K562 (cell line): ENCODE measurements around the gene HLA-DQB1. TPM values are rescaled to one million over a fixed set of nuclear protein-coding genes. Genes with fewer than 3 reads are reported as not detected.

Experiments
- ATAC-seq: fragments of 200-7000 bp; cut with Tn5 transposase; 3 replicates; pipeline ENCODE4 v1.9.1; 2020; ENCODE audit warnings: moderate library complexity
- BruUV-seq: library from RNA; stranded (reverse); fragments of 400-500 nt; replicated peaks from 2 replicates; lab custom pipeline; 2021; lab: Mats Ljungman, UMichigan
- CTCF ChIA-PET: fragments of 300-600 bp; formaldehyde crosslinking; extraction: SDS; loops from one replicate; lab custom pipeline; 2021; ENCODE audit warnings: low intra/inter-chr PET ratio; lab: Yijun Ruan, JAX
- POLR2A ChIA-PET: fragments of 300-600, 350-650 bp; sonication (Branson Sonifier 250); formaldehyde crosslinking; extraction: SDS; loops from one replicate; lab custom pipeline; 2021; ENCODE audit warnings: antibody characterized with exemption, inconsistent platforms; lab: Yijun Ruan, JAX
- DNase-seq, 4 experiments: peaks; one replicate each; pipeline versions ENCODE4 v3.0.0 to v3.0.0-alpha.2; 2011 to 2018; ENCODE audit warnings: low spot score in 3 of 4, mixed read lengths in 3 of 4; ENCODE audit errors: extremely low read depth in 1 of 4
- FAIRE-seq: peaks from 2 replicates; lab custom pipeline; 2011; peaks lifted over from hg19 to GRCh38; lab: Jason Lieb, UNC
- H2AFZ ChIP-seq: 2 replicates; pipeline ENCODE4 v1.6.0; 2011; ENCODE audit warnings: low read depth, low read length, control low read depth, inconsistent platforms
- H3K27ac ChIP-seq: fragments of 200-600 bp; 3 replicates; pipeline ENCODE4 v1.8.0; 2011; ENCODE audit warnings: low read depth, mild to moderate bottlenecking, control low read depth, inconsistent platforms, low read length, moderate library complexity, mixed read lengths; ENCODE audit errors: extremely low read depth
- H3K27me3 ChIP-seq, 2 experiments: fragments of 300-600 bp in 1 of 2; 2 replicates in 1 of 2; 3 replicates in 1 of 2; pipeline versions ENCODE4 v1.6.0 to v1.8.0; 2011; ENCODE audit warnings: inconsistent platforms in 2 of 2, low read length in 2 of 2, mild to moderate bottlenecking in 1 of 2, mixed read lengths in 1 of 2, moderate library complexity in 1 of 2; ENCODE audit not compliant: control insufficient read depth in 2 of 2, insufficient read depth in 2 of 2
- H3K36me3 ChIP-seq: fragments of 300-600 bp; 3 replicates; pipeline ENCODE4 v1.8.0; 2011; ENCODE audit warnings: mild to moderate bottlenecking, low read length, inconsistent platforms; ENCODE audit not compliant: control insufficient read depth, insufficient read depth
- H3K4me1 ChIP-seq, 2 experiments: fragments of 200-600 bp in 1 of 2; replicated peaks in 1 of 2; 2 replicates in 1 of 2; 3 replicates in 1 of 2; pipeline versions ENCODE4 v1.5.1 to v1.8.0; 2011; ENCODE audit warnings: inconsistent platforms in 2 of 2, low read length in 2 of 2, mild to moderate bottlenecking in 1 of 2, mixed read lengths in 1 of 2, moderate library complexity in 1 of 2; ENCODE audit not compliant: control insufficient read depth in 2 of 2, insufficient read depth in 2 of 2
- H3K4me2 ChIP-seq: 2 replicates; pipeline ENCODE4 v1.6.1; 2011; ENCODE audit warnings: low read length, control low read depth, inconsistent platforms, mixed read lengths; ENCODE audit not compliant: insufficient read depth
- H3K4me3 ChIP-seq: fragments of 200-600 bp; sonication (generic), shearing (Covaris generic); 2 replicates; pipeline ENCODE4 v1.5.1; 2016; ENCODE audit warnings: control low read depth, inconsistent platforms
- H3K79me2 ChIP-seq: fragments of 200-600 bp; 3 replicates; pipeline ENCODE4 v1.8.0; 2011; ENCODE audit warnings: low read length, inconsistent platforms; ENCODE audit not compliant: control insufficient read depth, insufficient read depth
- H3K9ac ChIP-seq, 2 experiments: 2 replicates each; pipeline versions ENCODE4 v1.6.0 to v1.6.1; 2011; ENCODE audit warnings: low read depth in 2 of 2, low read length in 2 of 2, control low read depth in 1 of 2, inconsistent platforms in 1 of 2, mild to moderate bottlenecking in 1 of 2, mixed read lengths in 1 of 2; ENCODE audit not compliant: insufficient read depth in 1 of 2
- H3K9me1 ChIP-seq: one replicate; pipeline ENCODE4 v1.6.0; 2011; ENCODE audit warnings: inconsistent platforms, mild to moderate bottlenecking, low read length, moderate library complexity; ENCODE audit not compliant: control insufficient read depth, insufficient read depth
- H3K9me3 ChIP-seq: replicated peaks from 2 replicates; pipeline ENCODE4 v1.5.1; 2011; ENCODE audit warnings: low read depth, low read length, inconsistent platforms; ENCODE audit not compliant: control insufficient read depth, insufficient read depth
- H4K20me1 ChIP-seq: replicated peaks from 2 replicates; pipeline ENCODE4 v1.6.1; 2011; ENCODE audit warnings: low read length, inconsistent platforms, mixed read lengths; ENCODE audit not compliant: control insufficient read depth, insufficient read depth
- HDAC8 ChIP-seq: fragments of 450-650 bp; IDR thresholded peaks from 2 replicates; pipeline ENCODE4 v1.6.1; 2016; ENCODE audit warnings: mild to moderate bottlenecking, missing genetic modification characterization, moderate library complexity, missing compliant biosample characterization
- HNRNPK ChIP-seq: fragments of 200-400 bp; formaldehyde crosslinking; IDR thresholded peaks from one replicate; pipeline ENCODE4 v1.6.1; 2018; ENCODE audit warnings: mild to moderate bottlenecking, low read depth, low read length; ENCODE audit not compliant: poor library complexity, severe bottlenecking
- SMARCB1 ChIP-seq: IDR thresholded peaks from 2 replicates; pipeline ENCODE4 v1.6.1; 2011; ENCODE audit warnings: improper control_type of control experiment, low read depth; ENCODE audit not compliant: insufficient read length
- USF1 ChIP-seq: sonication (generic); formaldehyde crosslinking; IDR thresholded peaks from 2 replicates; pipeline ENCODE4 v1.9.0; 2022; ENCODE audit warnings: mild to moderate bottlenecking, missing genetic modification reagents
- ZNF518B ChIP-seq: fragments of 250-450 bp; sonication (Bioruptor Pico); IDR thresholded peaks from 2 replicates; pipeline ENCODE4 v1.5.0; 2021; ENCODE audit warnings: mild to moderate bottlenecking, moderate library complexity
- WGBS: fragments of 100-300 bp; shearing (Covaris generic); methylation state at CpG from one replicate; pipeline ENCODE4 v1.1.6; 2016; ENCODE audit warnings: low coverage, mixed read lengths; ENCODE audit not compliant: insufficient coverage; ENCODE audit errors: missing lambda C conversion rate; 5-methylcytosine and 5-hydroxymethylcytosine counted together
- in situ Hi-C: fragments of 300-500 bp; cut with MboI; formaldehyde crosslinking; loops from 4 replicates; pipeline ENCODE4 v1.15.0; 2018; ENCODE audit warnings: inconsistent platforms, mixed read lengths
- intact Hi-C: fragments of 100-400 bp; cut with micrococcal nuclease; formaldehyde crosslinking; loops from 2 replicates; pipeline ENCODE4 v1.14.2; 2022
- polyA plus RNA-seq, 8 experiments: library from polyadenylated mRNA; depleted of rRNA in 4 of 8; stranded (reverse) in 5 of 8; unstranded in 3 of 8; fragments of >200 nt; fragmentation: Nextera tagmentation in 2 of 8; fragmentation: Illumina TruSeq in 1 of 8; extraction: Ambion mirVana in 2 of 8; extraction: Trizol in 1 of 8; gene quantifications; 2 replicates each; pipeline versions ENCODE4 v1.2.1 to v1.2.3, GENCODE V29; 2011 to 2014; ENCODE audit warnings: inconsistent platforms in 1 of 8, missing spikeins in 1 of 8
- total RNA-seq, 7 experiments: library from RNA; depleted of rRNA in 6 of 7; stranded (reverse); fragments of >200 nt in 6 of 7; fragmentation: Illumina TruSeq in 2 of 7; extraction: Trizol in 2 of 7; gene quantifications; 2 replicates each; pipeline versions ENCODE4 v1.2.1 to v1.2.3, GENCODE V29; 2011 to 2021; ENCODE audit warnings: low replicate concordance in 1 of 7
- TF ChIP-seq, protein P1 (sequence below): fragments of 450-650 bp; IDR thresholded peaks from 2 replicates; pipeline ENCODE4 v1.6.1; 2017; ENCODE audit warnings: antibody characterized with exemption, mild to moderate bottlenecking
- TF ChIP-seq, protein P2 (sequence below): sonication (generic); formaldehyde crosslinking; IDR thresholded peaks from 2 replicates; pipeline ENCODE4 v1.4.0; 2020; ENCODE audit warnings: mild to moderate bottlenecking, missing genetic modification reagents

HLA-DQB1 gene
- total and polyA plus RNA-seq, 9 of the 15 experiments (the other 6 are each of a cell fraction or from before 2014, with no cell fraction given), result 0.29 TPM; not detected in 8

GRCh38 chr6:32662836-32663235 lies 3.6 kb downstream of the HLA-DQB1 start:
- intact Hi-C loops, result no loop called here
- no peak for FAIRE-seq
- Histone ChIP-seq H2AFZ (no peak overlapping the region), H3K27me3 (no peaks in the 10 kb centered on the region), H3K9ac (no peak overlapping the region), H3K79me2 (no peaks in the 10 kb centered on the region), H3K9me1 (no peaks in the 10 kb centered on the region), H3K27ac (no peak overlapping the region), H3K4me1 (no peaks in the 10 kb centered on the region), H4K20me1 (no peaks in the 10 kb centered on the region), H3K9me3 (no peaks in the 10 kb centered on the region), H3K36me3 (no peaks in the 10 kb centered on the region), H3K4me3 (no peak overlapping the region), H3K4me2 (no peak overlapping the region)
- TF ChIP-seq USF1 (CRISPR knock-in tag) (no peak), ZNF518B (CRISPR knock-in tag) (no peak), HDAC8 (tag) (no peak), SMARCB1 (no peak), HNRNPK (no peak)
- TF ChIP-seq, protein P1, sequence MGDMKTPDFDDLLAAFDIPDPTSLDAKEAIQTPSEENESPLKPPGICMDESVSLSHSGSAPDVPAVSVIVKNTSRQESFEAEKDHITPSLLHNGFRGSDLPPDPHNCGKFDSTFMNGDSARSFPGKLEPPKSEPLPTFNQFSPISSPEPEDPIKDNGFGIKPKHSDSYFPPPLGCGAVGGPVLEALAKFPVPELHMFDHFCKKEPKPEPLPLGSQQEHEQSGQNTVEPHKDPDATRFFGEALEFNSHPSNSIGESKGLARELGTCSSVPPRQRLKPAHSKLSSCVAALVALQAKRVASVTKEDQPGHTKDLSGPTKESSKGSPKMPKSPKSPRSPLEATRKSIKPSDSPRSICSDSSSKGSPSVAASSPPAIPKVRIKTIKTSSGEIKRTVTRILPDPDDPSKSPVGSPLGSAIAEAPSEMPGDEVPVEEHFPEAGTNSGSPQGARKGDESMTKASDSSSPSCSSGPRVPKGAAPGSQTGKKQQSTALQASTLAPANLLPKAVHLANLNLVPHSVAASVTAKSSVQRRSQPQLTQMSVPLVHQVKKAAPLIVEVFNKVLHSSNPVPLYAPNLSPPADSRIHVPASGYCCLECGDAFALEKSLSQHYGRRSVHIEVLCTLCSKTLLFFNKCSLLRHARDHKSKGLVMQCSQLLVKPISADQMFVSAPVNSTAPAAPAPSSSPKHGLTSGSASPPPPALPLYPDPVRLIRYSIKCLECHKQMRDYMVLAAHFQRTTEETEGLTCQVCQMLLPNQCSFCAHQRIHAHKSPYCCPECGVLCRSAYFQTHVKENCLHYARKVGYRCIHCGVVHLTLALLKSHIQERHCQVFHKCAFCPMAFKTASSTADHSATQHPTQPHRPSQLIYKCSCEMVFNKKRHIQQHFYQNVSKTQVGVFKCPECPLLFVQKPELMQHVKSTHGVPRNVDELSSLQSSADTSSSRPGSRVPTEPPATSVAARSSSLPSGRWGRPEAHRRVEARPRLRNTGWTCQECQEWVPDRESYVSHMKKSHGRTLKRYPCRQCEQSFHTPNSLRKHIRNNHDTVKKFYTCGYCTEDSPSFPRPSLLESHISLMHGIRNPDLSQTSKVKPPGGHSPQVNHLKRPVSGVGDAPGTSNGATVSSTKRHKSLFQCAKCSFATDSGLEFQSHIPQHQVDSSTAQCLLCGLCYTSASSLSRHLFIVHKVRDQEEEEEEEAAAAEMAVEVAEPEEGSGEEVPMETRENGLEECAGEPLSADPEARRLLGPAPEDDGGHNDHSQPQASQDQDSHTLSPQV, result no peak
- TF ChIP-seq, protein P2, sequence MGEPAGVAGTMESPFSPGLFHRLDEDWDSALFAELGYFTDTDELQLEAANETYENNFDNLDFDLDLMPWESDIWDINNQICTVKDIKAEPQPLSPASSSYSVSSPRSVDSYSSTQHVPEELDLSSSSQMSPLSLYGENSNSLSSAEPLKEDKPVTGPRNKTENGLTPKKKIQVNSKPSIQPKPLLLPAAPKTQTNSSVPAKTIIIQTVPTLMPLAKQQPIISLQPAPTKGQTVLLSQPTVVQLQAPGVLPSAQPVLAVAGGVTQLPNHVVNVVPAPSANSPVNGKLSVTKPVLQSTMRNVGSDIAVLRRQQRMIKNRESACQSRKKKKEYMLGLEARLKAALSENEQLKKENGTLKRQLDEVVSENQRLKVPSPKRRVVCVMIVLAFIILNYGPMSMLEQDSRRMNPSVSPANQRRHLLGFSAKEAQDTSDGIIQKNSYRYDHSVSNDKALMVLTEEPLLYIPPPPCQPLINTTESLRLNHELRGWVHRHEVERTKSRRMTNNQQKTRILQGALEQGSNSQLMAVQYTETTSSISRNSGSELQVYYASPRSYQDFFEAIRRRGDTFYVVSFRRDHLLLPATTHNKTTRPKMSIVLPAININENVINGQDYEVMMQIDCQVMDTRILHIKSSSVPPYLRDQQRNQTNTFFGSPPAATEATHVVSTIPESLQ (CRISPR knock-in tag), result no peak
- in situ Hi-C loops, result loop anchor here (5.0 kb wide), 1 partner anchor 94 kb away; no protein-coding TSS in a partner anchor
- ChIA-PET POLR2A (no interaction called here), CTCF (no interaction called here)
- BruUV-seq, result no TSS peak
- DNase-seq, result no peak
- WGBS, result 0% methylated on average over 5 of the region's 5 CpGs
- no peak for ATAC-seq
